GM18505 (cell line): Measurements from ENCODE around the gene FAHD1.
"Not testable (repeated sequence)": the region's sequence is repeated elsewhere in the genome, so short reads cannot be mapped to it uniquely, and the experiment has no call there.

ENCODE experiments used
- ATAC-seq: cut with Tn5 transposase; IDR thresholded peaks from one replicate; pipeline ENCODE4 v1.9.1; 2021; ENCODE audit not compliant: unreplicated experiment
- POLR2A ChIP-seq: IDR thresholded peaks from 4 replicates; pipeline ENCODE4 v1.6.1; 2011; ENCODE audit warnings: borderline replicate concordance; ENCODE audit not compliant: insufficient read depth, insufficient read length; ENCODE audit errors: extremely low read depth

Gene FAHD1

DNA sequence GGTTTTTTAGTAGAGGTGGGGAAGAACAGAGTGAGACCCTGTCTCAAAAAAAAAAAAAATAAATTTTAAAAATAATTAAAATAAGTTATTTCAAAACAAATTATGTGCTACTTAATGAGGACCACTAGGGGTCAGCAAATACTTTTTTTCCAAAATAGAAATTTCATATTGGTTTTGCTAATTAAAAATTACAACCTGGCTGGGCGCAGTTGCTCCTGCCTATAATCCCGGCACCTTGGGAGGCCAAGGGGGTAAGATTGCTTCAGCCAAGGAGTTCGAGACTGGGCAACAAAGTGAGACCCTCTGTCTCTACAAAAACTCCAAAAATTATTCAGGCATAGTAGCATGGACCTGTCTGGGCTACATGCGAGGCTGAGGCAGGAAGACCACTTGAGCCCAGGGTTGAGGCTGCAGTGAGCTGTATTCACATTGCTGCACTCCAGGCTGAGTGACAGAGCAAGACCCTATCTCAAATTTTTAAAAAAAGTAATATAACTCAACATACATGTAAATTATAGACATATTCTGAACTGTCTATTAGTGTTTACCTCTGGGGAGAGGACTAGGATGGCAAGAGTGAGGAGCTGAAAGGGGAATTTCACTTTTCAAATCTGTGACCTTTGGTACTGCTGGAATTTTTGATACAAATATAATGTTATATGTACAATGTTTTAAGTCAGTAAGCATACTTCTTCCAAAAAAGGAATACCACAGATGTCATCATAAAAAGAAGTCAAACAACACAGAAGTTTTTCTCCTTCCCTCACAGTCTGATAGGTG lies 36.9 kb downstream of the FAHD1 start:
- no peak for ATAC-seq
- TF ChIP-seq POLR2A: no peak

DNA sequence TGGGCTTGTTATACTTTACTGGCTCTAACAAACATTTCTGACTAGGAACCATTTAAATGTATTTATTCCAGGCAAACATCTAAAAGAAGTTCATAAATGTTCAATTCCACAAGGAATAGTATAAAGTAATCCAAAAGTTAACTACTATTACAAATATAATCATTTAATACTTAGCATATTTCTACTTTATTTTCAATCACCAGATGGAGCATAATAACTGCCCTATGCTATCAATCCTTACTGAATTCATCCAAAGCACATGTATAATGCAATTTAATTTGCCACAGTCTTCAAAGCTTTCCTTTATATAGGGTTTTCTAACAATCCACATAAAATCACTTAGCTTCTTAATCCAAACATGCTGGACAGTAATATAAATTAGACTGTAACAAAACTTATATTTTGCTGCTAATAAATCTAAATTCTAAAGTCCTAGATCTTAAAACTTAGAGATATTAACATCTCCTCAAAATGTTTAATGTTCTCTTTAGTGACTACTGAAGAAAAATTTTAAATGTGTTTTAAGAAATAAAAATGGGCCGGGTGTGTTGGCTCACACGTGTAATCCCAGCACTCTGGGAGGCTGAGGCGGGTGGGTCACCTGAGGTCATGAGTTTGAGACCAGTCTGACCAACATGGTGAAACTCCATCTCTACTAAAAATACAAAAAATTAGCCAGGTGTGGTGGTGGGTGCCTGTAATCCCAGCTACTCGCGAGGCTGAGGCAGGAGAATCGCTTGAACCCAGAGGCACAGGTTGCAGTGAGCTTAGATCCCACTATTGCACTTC lies 39.1 kb downstream of the FAHD1 start:
- TF ChIP-seq POLR2A: no peak
- ATAC-seq: no peak

DNA sequence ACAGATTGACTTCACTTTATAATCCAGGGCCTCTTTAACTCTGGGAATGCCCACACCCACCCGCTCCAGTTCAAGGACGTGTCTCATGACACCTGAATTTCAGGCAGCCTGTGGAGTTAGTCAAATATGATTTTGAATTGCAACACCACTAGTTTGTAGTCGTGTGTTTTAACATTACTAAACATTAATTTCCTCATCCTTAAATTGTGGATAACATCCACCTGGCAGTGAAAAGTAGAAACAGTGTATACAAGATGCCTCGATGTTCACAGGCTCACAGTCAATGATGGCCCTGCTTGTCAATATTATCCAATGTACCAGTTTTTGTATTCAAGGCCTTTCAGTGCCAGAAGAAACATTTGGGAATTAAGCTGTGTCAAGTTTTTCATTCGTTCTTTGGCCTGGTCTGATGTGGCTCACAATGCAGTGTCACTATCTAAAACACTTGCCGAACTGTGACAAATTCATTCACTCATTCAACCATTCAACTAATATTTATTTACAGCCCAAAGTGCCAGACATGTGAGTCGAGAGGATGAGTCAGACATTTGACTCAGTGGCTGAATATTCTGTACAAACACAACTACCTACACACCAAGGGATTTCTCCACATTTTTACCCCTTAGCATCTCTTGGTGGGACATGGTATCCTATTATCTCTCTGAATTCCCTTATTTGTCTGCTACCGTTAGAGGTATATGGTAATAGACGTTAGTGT lies 43.5 kb downstream of the FAHD1 start:
- ATAC-seq: no peak
- TF ChIP-seq POLR2A: no peak

DNA sequence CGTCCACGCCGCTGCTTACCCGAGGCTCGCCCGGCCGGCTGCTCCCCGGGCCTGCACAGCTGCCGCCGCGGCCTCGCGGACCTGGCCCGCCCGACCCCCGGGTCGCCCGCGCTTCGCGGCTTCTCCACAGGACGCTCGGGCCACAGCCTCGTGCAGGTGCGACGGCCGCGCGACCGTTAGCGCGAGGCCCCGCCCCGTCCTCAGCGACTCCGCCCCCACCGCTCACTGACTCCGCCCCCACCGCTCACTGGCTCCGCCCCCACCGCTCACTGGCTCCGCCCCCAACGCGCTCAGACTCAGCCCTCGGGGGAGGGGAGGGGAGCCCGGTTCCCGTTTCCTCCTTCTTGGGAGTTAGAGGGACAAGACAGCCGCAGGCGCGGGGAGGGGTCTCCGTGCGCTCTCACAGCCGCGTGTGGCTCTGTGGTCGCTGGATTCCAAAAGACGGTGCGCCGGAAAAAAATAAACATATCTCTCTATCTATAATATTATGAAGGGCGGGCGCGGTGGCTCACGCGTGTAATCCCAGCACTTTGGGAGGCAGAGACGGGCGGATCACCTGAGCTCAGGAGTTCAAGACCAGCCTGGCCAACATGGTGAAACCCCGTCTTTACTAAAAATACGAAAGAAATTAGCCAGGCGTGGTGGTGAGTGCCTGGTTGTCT lies 45.1 kb downstream of the FAHD1 start, which contains the start of gene MEIOB:
TSS of gene MEIOB (minus strand) at position 191 of the 662 bp plus-strand sequence. CDS start 3,989 bp downstream, outside the sequence.
- no peak for TF ChIP-seq POLR2A
- ATAC-seq: no peak

DNA sequence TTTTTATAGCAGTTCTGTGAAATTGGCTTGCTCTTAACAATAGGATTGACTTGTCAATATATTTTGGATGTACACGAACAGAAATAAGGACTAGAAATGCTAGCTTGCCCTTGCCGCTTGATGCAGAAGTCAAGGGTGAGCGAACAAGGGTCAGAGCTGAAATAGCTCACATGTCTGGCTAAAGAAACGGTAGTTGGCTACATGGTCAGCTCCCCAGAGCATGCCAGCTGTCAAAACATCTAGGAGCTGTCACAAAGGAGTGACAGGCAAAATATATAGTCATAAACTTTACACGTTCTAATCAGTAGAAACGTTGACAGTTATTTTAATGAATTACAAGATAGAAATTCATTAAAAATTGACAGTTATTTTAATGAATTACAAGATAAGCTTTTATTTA lies 47.8 kb downstream of the FAHD1 start:
- TF ChIP-seq POLR2A: no peak
- no peak for ATAC-seq

DNA sequence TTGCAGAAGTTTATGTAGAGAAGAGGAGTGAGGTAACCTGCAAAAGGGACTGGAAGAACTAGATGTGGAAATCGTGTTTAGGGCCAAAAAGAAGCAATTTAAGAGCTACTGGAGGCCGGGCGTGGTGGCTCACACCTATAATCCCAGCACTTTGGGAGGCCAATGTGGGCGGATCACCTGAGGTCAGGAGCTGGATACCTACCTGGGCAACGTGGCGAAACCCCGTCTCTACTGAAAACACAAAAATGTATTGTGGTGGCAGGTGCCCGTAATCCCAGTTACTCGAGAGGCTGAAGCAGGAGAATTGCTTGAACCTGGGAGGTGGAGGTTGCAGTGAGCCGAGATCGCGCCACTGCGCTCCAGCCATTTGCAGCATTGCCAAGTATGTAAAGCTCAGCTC lies 49.1 kb downstream of the FAHD1 start:
- ATAC-seq: not testable (repeated sequence)

DNA sequence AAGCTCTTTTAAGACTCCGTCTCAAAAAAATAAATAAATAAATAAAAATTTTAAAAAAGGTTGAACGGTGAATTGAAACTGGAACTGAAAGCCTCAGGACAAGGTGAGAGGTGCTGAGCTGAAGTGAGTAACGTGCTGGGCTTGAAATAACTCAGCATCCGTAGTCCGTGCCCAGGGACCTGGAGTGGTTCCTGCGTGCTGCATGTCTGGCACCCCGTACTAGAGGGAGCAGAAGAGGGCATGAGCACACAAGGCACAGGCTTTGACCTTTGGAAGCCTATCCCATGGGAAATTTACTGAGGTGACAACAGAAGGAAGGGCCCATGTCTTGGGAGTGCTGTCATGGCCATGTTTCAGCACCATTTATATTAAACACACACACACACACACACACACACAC lies 49.5 kb downstream of the FAHD1 start:
- no peak for TF ChIP-seq POLR2A
- no peak for ATAC-seq

DNA sequence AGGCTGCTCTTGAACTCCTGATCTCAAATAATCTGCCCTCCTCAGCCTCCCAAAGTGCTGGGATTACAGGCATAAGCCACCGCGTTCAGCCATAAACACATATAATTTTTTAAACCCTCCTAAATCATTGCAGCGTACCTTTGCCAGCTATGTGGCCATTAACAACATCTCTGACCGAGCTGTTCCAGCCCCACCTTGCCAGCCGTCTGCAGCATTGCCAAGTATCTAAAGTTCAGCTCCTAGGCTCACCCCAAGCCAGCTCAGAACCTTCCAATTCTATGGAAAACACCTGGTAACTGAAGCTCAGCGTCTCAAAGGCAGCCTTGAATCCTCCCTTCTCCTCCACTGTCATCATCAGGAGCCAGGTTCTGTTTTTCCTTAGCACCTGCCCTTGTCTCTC lies 50.1 kb downstream of the FAHD1 start:
- TF ChIP-seq POLR2A: no peak
- no peak for ATAC-seq

DNA sequence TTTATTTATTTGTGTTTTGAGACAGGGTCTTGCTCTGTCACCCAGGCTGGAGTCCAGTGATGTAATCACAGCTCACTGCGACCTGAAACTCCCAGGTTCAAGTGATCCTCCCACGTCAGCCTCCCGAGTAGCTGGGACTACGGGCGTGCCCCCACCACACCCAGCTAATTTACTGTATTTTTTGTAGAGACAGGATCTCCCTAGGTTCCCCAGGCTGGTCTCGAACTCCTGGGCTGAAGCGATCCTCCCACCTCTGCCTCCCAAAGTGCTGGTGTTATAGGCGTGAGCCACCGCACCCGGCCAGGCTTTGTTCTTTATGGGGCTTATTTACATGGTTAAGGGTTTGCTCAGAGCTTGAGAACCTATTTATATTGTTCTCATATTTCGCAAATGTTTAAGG lies 50.8 kb downstream of the FAHD1 start:
- TF ChIP-seq POLR2A: no peak
- ATAC-seq: no peak

DNA sequence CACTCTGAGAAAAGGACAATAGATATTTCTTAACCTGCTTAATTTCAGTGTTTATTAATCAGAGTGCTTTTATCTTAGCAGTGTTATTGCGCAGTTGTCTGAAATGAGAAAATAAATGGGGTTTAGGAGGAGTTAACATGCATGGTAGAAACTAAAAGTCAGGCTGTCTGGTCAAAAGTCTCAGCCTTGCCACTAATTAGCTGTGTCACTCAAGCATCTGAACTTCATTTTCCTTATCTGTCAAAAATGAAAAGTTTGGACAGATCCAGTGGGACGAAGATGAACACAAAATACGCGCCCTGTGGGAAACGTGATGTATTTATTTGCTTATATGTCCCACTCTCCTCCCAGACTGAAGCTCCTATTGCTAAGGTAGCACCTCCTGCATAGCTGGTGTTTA lies 51.2 kb downstream of the FAHD1 start:
- no peak for ATAC-seq
- TF ChIP-seq POLR2A: no peak
